B cell (primary cell): ENCODE measurements around the gene SEMA7A.

Experiments
- CTCF ChIP-seq: fragments of 200-600 bp; IDR thresholded peaks from one replicate; pipeline ENCODE4 v1.8.0; 2022; ENCODE audit warnings: antibody characterized with exemption, mild to moderate bottlenecking
- EZH2 ChIP-seq: IDR thresholded peaks from 2 replicates; pipeline ENCODE4 v1.6.1; 2012; ENCODE audit warnings: borderline replicate concordance, low read depth, mild to moderate bottlenecking, moderate library complexity, low read length; ENCODE audit not compliant: insufficient read depth, poor library complexity, severe bottlenecking

GRCh38 chr15:74402873-74403587 lies 30.7 kb downstream of the SEMA7A start:
- TF ChIP-seq CTCF (no peak), EZH2 (no peak)
